ENCODE data around the gene HMCES.
A peak's percentile ranks its signal among the peaks of the same experiment; 100 is the strongest.
"Not testable (repeated sequence)": the region's sequence is repeated elsewhere in the genome, so short reads cannot be mapped to it uniquely, and the experiment has no call there.

Gene HMCES

GRCh38 chr3:129235344-129235917 is 43.2 kb upstream of the HMCES start:
- no peak for FAIRE-seq
- no peak for TF ChIP-seq CTCF (IDR thresholded peaks at IDR 0.05; ENCODE audit: insufficient read depth, missing control alignments)
- no peak for DNase-seq (ENCODE audit: insufficient read length, low spot score)

GRCh38 chr3:129238945-129239705 is 39.5 kb upstream of the HMCES start:
- FAIRE-seq (no peak), DNase-seq (ENCODE audit: insufficient read length, low spot score) (no peak)
- no peak for TF ChIP-seq CTCF (IDR thresholded peaks at IDR 0.05; ENCODE audit: insufficient read depth, missing control alignments)

GRCh38 chr3:129239991-129240390 is 38.7 kb upstream of the HMCES start:
- no peak for FAIRE-seq
- TF ChIP-seq CTCF (IDR thresholded peaks at IDR 0.05; ENCODE audit: insufficient read depth, missing control alignments), result no peak
- DNase-seq (ENCODE audit: insufficient read length, low spot score), result no peak

- TF ChIP-seq CTCF (IDR thresholded peaks at IDR 0.05; ENCODE audit: insufficient read depth, missing control alignments), result no peak
- DNase-seq (ENCODE audit: insufficient read length, low spot score) (no peak), FAIRE-seq (no peak)
These were observed 38.2 kb upstream of the HMCES start for GRCh38 chr3:129240436-129240835.

- no peak for DNase-seq (ENCODE audit: insufficient read length, low spot score)
- no peak for TF ChIP-seq CTCF (IDR thresholded peaks at IDR 0.05; ENCODE audit: insufficient read depth, missing control alignments)
- FAIRE-seq, result no peak
These were observed 33.5 kb upstream of the HMCES start for GRCh38 chr3:129245141-129245540.

- peak; percentile 59 for DNase-seq (ENCODE audit: insufficient read length, low spot score)
- FAIRE-seq, result not testable (repeated sequence)
- peak; percentile 85 for TF ChIP-seq CTCF (IDR thresholded peaks at IDR 0.05; ENCODE audit: insufficient read depth, missing control alignments)
These were observed 32.9 kb upstream of the HMCES start for GRCh38 chr3:129245641-129246306.

- FAIRE-seq (no peak), DNase-seq (ENCODE audit: insufficient read length, low spot score) (no peak)
- no peak for TF ChIP-seq CTCF (IDR thresholded peaks at IDR 0.05; ENCODE audit: insufficient read depth, missing control alignments)
These were observed 32.0 kb upstream of the HMCES start for GRCh38 chr3:129246636-129247035.
